ENCODE results near the gene NFIA. TPM values are rescaled to one million over a fixed set of nuclear protein-coding genes. Genes with fewer than 3 reads are reported as not detected.
A peak's percentile ranks its signal among the peaks of the same experiment; 100 is the strongest.

NFIA gene
- total and polyA plus RNA-seq, 9 of the 15 experiments (the other 6 are each of a cell fraction or from before 2014, with no cell fraction given) = 5.3 to 24.9 (median 9.8) TPM

- TF ChIP-seq PRDM10 (IDR thresholded peaks at IDR 0.05; ENCODE audit: partially characterized antibody) = no peak
- TF ChIP-seq GTF2F1 (IDR thresholded peaks at IDR 0.05; ENCODE audit: low read depth, low read length) = no peak
- TF ChIP-seq CBFA2T2 (conservative IDR thresholded peaks at IDR 0.05) = peak; percentile 85
- no peak for TF ChIP-seq LARP7 (IDR thresholded peaks at IDR 0.05)
- peak; percentile 96 for TF ChIP-seq ARID1B (IDR thresholded peaks at IDR 0.05)
- no peak for TF ChIP-seq POLR2AphosphoS2 (IDR thresholded peaks at IDR 0.05; ENCODE audit: low read length)
- TF ChIP-seq POLR3A (IDR thresholded peaks at IDR 0.05; ENCODE audit: borderline replicate concordance, extremely low read depth, insufficient read depth, insufficient read length) = no peak
- no peak for TF ChIP-seq PATZ1 (CRISPR knock-in tag; IDR thresholded peaks at IDR 0.05; ENCODE audit: borderline replicate concordance)
- TF ChIP-seq BRD4 (IDR thresholded peaks at IDR 0.05) = 0 out of 2 replicates have a peak, but pooled peaks have one; percentile 59
- TF ChIP-seq CTBP1 (IDR thresholded peaks at IDR 0.05; ENCODE audit: borderline replicate concordance) = peak; percentile 31; the same call in 1 of the 2 replicates
- TF ChIP-seq RHOXF2B (CRISPR knock-in tag; conservative IDR thresholded peaks at IDR 0.05) = no peak
- TF ChIP-seq TFAP4 (CRISPR knock-in tag; IDR thresholded peaks at IDR 0.05; ENCODE audit: borderline replicate concordance) = no peak
- TF ChIP-seq RNF219 (CRISPR knock-in tag; IDR thresholded peaks at IDR 0.05) = no peak
- TF ChIP-seq JUN (IDR thresholded peaks at IDR 0.05; ENCODE audit: borderline replicate concordance, low read depth, low read length) = peak; percentile 81; the same call in 1 of the 2 replicates
- no peak for TF ChIP-seq JUN (CRISPR knock-in tag; IDR thresholded peaks at IDR 0.05; ENCODE audit: borderline replicate concordance)
- no peak for TF ChIP-seq CBX5 (IDR thresholded peaks at IDR 0.05; ENCODE audit: borderline replicate concordance, low read depth)
- TF ChIP-seq HMBOX1 (IDR thresholded peaks at IDR 0.05) = peak; percentile 85
- TF ChIP-seq RBFOX2 (IDR thresholded peaks at IDR 0.05; ENCODE audit: low read depth, low read length) = no peak
- TF ChIP-seq ARNT (IDR thresholded peaks at IDR 0.05) = no peak; a peak in 1 of 4 replicates
These were observed 188.5 kb downstream of the NFIA start (continued) for GRCh38 chr1:61270761-61271411.
